GM19452 (cell line): Measurements from ENCODE around the gene DDX4.
"Not testable (repeated sequence)": the region's sequence is repeated elsewhere in the genome, so short reads cannot be mapped to it uniquely, and the experiment has no call there.

ENCODE experiments used
- ATAC-seq: cut with Tn5 transposase; IDR thresholded peaks from one replicate; pipeline ENCODE4 v1.9.1; 2021; ENCODE audit not compliant: unreplicated experiment

The DDX4 gene

DNA sequence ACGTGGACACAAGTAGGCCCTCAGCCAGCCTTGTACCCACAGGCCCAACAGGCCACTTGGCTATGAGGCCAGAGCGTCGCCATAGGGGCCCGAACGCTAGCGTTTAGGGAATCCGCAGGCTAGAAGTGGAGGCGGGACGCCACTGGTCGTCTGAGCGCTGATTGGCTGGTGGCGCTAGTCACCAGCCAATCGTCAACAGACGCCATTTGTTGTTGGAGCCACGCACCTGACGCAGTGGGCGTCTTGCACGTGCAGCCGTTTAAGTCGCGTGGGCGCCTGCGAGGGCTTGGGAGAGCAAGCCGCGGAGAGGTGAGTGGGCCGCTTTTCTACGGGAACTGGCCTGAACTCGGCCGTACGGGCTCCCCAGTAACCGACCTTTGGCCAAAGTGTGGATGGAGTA, at the start of gene DDX4:
TSS of gene DDX4 (plus strand) at position 269 of the 400 bp plus-strand sequence. CDS start 903 bp downstream, outside the sequence.
- no peak for ATAC-seq

DNA sequence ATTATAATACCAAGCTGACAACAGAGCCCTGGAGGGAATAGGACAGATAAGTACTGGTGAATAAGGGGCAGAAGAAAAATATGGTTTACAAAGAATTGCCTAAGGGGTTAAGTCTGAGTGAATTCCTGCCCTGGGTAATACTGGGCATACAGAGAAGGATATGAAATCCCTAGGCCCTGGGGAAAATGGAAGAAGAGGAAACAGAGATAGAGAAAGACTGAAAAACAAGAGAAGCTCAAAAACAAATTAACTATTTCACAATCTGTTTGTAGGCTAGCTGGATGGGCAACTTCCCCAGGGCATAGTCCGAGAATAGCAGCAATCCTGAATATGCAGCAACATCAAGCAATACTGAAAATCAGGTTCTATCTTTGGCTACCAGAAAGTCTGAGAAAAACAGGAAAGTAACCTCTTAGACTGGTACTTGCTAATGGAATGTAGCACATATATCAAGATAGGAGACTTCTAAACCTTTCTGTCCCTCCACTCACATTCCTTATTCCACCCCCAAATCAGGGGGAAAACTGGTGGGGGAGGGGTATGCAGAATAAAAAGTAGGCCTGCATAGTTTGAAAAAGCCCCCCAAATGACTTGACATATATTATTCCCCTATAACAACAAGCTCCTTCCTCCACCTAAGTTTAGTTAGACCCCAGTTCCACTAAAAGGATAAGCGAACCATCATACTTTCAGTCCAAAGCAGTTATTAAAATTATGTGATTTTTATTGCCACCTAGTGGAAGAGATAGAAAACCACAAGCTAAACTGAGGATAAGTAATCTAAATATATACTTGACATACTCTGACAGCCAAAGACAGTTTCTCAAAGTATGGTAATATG, 46.4 kb upstream of the DDX4 start:
- ATAC-seq, result no peak

DNA sequence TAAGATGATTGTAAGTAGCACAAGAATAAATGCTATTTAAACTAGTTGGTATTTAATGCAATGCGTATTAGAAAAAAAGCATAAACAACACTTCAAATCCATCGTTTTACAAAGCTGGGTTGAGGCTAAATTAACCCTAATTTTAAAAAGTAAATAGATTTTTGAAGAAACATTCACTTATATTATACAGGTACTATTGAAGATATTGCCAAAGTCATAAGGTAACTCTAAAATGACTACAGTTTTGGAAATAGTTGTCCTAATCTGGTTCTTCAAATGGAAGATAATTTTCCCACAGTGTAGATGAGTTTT, 45.8 kb upstream of the DDX4 start:
- no peak for ATAC-seq

DNA sequence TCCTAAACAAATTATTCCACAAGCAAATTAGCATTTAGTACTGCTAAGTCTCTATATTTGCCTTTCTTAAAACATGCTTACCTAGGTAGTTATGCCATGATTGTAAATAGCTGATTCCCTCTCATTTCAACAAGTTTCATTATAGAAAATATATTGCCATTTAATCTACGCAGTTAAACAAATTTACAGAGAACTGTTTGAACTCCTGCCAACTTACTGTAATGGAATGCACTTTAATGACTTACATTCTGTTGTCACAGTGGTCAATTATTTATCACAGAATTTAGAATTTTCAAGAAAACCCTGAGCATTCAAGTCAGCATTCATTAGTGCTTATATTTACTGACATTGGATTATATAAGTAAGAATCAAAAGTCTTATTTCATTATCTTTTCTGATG, 45.4 kb upstream of the DDX4 start:
- no peak for ATAC-seq

DNA sequence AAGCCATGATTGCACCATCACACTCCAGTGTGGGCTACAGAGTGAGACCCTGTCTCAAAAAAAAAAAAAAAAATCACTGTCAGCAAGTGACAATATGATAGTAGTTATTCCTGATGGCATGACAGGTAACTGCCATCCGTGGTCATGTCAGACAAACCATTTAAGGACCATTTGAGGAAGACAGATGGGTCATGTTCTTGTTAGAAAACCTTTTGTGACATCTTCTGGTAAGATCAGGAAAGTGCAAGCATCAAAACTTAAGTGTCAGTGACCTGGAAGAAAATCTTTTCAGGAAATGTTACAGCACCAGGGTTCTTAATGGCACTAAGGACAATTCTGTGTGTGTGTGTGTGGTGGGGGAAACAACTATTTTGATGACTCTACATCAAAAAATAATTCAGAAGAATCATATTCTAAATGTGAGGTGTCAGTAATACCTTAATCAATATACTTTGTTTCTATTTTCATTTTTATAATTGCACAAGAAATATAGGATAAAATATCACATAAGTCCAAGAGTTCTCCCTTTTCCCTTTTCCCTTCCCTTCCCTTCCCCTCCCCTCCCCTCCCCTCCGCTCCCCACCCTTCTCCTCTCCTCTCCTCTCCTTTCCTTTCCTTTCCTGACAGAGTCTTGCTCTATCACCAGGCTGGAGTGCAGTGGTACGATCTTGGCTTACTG, 43.6 kb upstream of the DDX4 start:
- no peak for ATAC-seq

DNA sequence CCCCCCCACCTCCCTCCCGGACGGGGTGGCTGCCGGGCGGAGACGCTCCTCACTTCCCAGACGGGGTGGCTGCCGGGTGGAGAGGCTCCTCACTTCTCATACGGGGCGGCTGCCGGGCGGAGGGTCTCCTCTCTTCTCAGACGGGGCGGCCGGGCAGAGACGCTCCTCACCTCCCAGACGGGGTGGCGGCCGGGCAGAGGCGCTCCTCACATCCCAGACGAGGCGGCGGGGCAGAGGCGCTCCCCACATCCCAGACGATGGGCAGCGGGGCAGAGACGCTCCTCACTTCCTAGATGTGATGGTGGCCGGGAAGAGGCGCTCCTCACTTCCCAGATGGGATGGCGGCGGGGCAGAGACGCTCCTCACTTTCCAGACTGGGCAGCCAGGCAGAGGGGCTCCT, 41.2 kb upstream of the DDX4 start:
- ATAC-seq, result not testable (repeated sequence)

DNA sequence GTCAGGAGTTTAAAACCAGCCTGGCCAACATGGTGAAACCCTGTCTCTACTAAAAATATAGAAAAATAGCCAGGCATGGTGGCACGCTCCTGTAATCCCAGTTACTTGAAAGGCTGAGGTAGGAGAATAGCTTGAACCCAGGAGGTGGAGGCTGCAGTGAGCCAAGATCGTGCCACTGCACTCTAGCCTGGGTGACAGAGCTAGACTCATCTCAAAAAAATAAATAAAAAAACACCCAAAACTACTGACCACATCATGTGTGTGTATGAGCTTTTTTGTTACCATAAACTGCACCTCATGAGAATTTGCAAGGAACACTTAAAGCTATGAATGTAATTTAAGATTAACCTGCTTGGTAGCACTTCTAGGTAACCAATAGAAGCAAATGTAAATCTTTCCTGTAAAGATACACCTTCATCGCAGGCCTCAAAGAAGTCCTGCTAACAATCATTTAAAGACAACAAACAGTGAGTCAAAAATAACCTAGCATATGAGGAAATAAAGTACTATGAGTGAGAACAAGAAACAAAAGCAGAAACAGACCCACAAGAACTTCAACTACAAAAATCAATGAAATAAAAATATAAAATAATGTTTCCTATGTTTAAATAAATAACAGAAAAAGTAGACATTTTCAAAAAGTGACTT, 38.7 kb upstream of the DDX4 start:
- ATAC-seq, result no peak

DNA sequence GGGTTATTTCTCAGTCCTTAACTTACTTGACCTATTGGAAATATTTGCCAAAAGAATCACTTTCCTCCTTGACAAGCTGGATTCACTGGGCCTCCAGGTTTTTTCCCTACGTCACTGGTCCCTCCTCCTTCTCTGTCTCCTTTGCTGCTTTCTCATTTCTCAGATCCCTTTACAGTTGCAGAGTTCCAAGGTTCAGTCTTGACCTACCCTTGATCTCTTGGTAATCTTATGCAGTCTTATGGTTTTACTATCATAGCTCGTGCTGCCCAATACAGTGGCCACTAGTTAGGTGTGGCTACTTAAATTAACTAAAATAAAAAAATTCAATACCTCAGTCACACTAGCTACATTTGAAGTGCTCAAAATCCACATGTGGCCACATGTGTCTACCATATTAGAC, 37.1 kb upstream of the DDX4 start:
- no peak for ATAC-seq

DNA sequence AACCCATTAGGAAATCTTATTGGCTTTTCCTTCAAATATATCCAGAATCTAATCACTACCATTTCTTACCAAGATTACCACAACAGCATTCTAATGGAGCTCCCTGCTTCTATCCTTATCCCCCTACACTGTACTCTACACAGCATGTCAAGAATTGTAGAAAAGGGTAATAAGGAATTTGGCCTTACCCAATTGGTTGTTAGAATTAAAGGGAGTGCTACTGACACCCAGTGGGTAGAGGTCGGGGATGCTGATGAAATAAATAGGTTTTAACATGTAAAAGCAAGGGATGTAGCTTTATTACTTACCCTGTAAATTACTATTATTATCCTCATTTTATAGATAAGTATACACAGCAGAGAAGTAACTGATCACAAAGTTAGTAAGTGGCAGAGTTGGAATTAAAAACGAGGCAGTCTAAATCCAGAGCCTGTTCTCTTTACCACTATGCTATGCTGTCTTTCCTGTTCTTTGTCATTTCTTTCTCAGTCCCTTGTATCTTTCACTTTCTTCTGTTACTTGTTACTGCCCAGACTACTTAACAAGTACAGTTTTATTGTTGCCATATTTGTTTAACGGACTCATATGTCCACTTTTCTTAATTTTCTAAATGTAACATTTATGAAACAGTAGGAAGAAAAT, 36.3 kb upstream of the DDX4 start:
- ATAC-seq, result no peak

DNA sequence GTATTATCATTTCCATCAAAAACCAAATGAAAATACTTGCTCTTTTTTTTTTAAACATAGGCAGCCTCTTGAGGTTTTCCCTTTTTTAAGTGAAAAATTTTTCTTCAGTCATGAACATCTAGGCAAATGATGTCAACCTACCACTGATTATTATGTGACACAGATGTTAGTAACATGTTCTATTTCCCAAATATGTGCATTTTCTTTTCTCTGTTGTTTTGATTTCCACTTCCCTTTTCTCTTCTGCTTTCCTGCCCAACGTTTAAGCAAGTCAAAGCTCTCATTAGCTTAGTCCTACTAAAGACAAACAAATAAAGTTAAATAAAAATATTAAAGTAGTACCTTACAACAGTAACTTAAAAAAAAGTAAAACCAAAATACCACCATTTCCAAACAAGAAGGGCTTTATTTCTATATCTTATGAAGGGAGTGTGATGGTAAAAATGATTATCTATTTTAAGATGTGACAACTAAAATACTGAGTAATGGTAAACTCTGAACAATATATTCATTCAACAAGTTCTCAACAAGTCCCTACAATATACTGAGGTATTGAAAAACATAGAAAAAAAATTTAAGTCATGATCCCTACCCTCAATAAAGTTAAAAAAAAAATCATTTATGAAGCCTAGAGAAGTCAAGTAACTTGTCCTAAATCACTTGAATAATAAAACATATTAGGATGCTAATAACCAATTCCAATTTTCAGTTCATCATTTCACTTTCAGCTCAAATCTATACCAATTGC, 35.1 kb upstream of the DDX4 start:
- ATAC-seq, result no peak

DNA sequence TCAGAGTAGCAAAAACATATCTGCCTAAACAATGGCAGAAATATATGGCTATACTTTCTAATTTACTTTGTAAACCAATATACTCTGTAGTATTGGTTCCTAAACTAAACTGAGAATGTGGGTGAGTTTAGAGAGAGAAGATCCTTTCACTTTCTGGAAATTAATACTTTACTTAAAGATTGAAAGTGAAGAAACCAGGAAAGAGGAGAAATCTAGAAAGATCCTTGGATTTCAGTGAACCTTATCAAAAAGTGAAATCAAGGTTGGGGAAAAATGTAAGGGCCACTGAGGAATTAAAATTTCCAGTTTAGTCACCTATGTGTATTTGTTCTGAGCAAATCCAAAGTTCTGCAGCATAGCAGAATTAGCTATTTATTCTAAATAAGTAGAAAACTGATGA, 31.6 kb upstream of the DDX4 start:
- ATAC-seq, result no peak

DNA sequence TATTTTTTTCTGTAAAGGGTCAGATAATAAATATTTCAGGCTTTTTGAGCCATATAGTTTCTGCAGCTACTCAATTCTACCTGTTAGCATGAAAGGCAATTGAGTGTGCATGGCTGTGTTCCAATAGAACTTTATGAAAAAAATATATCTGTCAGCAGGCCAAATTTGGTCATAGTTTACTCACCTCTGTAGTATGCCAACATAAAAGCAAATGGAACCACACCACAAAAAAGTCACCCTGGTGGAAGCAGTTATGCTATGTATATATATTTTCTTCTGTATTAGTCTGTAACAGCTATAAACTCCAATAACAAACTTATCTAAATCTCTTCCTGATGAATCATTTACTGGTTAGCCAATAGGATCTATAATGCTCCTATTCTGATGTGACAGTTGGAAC, 29.1 kb upstream of the DDX4 start:
- no peak for ATAC-seq

DNA sequence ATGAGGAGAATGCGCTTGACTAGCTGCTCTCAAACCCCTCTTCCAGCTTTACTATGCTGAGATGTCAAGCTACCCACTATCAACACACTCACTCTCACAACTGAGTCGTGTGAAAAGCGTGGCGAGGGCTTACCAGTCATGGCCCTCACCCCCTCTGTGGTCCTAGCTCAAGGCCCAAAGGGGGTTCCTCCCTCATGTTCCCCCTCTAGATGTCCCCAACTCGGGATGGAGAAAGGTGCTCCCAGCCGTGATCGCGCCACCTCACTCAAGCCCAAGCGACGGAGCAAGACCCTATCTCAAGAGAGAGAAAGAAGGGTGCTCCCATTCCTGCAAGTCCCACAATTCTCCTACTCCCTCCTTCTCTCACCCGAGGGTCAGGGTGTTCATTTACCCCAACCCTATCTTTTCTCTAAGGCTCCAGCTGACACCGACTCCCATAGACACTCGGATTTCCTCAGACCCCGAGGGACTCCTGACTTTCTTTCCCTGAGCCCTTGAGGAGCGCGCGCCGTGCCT, 26.3 kb upstream of the DDX4 start:
- ATAC-seq, result no peak

DNA sequence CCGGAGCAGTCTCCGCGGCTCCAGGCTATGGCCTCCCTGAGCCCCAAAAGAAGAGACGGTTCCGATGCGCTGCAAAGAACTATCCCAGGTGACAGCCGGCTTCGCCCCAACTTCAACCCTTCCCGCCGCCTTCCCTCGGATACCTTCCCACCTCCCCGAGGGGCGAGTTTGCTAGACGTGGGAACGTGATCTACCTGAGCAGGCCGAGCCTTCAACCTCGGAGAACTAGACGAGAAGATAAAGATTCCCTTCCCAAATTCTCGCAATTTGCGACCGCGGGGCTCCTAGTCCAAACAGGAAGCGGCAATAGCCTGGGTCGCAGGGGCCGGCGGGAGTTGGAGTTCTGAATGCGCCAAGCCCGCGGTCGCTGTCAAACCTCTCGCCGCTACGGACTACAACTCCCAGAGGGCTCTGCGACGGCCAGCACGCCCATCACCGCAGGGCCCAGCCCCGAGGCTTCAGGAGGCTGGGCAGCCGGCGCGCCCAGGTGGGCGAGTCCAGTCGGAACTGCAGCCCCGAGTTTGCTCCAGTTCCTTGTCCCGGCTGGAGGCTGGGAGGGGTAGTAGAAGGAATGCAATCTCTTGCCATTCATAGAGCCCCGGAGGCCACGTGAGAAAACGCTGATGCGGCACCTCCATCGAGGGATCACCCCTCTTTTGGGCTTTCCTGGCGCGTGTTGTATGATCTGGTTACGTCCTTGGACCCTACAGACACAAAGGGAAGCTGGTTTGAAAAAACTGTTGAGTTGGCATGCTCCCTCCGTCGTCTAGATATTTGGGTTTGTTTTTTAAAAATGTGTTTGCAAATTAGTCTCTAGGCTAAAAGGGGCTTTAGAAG, 25.6 kb upstream of the DDX4 start, which contains the start of gene SLC38A9:
TSS of gene SLC38A9 (minus strand) at position 302 of the 837 bp plus-strand sequence. CDS start 14,366 bp downstream, outside the sequence.
- ATAC-seq, result peak; percentile 100

DNA sequence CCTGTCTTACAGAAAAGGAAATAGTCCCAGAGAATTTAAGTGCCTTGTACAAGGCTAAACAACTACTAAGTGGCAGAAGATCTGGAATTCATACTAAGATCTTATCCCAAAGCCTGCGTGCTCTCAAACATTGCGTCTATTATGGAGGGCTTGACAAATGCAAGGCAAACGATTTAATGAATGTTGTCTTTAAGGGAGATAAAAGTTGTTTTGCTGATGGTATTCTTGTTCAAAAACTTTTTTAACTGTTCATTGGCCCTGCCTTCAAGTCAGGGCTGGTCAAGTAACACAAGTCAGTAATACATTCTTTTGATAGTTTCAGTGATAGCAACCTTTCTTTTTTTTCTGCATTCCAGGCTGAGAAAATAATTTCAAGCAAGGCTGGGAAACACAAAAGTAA, 24.0 kb upstream of the DDX4 start:
- no peak for ATAC-seq

DNA sequence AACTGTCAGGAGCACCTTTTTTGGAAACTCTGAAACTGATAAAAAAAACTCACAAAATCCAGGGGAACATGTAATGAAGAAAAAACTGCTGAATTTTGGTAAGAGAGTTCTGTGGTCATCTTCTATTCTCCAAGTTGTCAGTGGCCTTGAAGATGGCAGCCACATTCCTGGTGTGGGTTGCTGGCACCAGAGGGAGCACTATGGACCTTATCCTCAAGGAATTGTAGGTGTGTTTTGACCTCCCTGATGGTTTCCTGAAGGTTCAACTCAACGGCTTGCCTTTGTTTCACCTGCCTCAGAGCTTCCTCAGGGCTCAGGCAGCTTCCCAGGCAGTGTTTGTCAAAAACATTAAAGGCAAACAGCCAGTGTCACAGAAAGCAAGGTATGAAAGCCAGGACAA, 23.5 kb upstream of the DDX4 start:
- no peak for ATAC-seq

DNA sequence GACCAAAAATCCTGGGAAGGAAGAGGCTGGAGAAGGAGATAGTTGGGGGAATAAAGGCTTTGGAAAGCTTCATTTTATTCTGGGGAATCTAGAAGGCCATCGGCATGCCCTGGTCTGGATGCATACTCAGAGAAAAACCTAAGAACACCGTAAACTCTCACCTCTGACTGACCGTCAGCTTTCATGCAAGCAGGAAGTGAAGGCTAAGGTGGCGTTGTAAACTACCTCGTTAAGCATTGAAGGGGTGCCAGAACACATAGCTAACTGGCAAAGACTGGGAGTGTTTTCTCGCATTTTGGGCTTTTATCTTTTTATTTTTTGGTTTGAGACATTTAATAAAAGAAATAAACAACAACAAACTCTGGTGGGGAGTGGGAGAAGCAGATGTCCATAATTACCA, 23.1 kb upstream of the DDX4 start:
- no peak for ATAC-seq

DNA sequence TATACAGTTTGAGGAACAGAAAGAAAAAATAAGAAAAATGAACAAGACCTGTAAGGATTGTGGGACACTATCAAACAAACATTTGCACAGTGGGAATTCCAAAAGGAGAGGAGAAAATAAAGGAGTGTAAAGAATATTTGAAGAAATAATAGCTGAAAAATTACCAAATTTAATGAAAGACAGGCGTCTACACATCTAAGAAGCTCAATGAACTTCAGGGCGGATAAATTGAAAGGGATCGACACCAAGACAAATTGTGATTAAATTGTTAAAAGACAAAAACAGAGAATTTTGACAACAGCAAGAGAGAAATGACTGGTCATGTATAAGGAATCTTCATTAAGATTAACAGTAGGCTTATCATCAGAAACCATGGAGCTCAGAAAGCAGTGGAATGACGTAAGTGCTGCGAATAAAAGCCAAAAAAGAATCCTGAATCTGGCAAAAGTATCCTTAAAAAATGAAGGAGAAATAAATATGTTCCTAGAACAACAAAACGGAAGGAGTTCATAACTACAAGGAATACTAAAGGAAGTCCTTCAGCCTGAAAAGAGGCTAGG, 22.3 kb upstream of the DDX4 start:
- no peak for ATAC-seq

DNA sequence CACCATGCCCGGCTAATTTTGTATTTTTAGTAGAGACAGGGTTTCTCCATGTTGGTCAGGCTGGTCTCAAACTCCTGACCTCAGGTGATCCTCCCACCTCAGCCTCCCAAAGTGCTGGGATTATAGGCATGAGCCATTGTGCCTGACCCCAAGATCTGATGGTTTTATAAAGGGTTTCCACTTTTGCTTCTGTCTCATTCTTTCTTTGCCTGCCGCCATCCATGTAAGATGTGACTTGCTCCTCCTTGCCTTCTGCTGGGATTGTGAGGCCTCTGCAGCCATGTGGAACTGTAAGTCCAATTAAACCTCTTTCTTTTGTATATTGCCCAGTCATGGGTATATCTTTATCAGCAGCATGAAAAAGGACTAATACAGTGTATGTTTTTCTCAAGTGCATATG, 18.8 kb upstream of the DDX4 start:
- not testable (repeated sequence) for ATAC-seq
